Heart left ventricle (tissue), 16 donors: ENCODE results near the gene TAF12. TPM values are rescaled to one million over a fixed set of nuclear protein-coding genes. Genes with fewer than 3 reads are reported as not detected.
A peak's percentile ranks its signal among the peaks of the same experiment; 100 is the strongest.
"Not testable (repeated sequence)": the region's sequence is repeated elsewhere in the genome, so short reads cannot be mapped to it uniquely, and the experiment has no call there.

Experiments used
- ATAC-seq, 4 donors: fragments of 200-7000 bp; cut with Tn5 transposase; one replicate each; pipeline ENCODE4 v1.9.1; 2020 to 2022; ENCODE audit warnings: moderate library complexity in 4 of 4, mild to moderate bottlenecking in 3 of 4, moderate number of reproducible peaks in 1 of 4
- DNase-seq, 5 donors: peaks; one replicate each; pipeline ENCODE4 v3.0.0-alpha.2; 2020
- H3K27ac ChIP-seq, 12 donors: fragments of 200-600 bp; sonication (generic) in 4 of 12; one replicate each; pipeline versions ENCODE4 v1.5.0 to v1.8.0; 2016 to 2022; ENCODE audit warnings: mild to moderate bottlenecking in 2 of 12
- H3K27me3 ChIP-seq, 9 donors: fragments of 200-600 bp; sonication (generic) in 2 of 9; one replicate each; pipeline versions ENCODE4 v1.5.1 to v1.8.0; 2016 to 2022; ENCODE audit warnings: mild to moderate bottlenecking in 3 of 9
- H3K36me3 ChIP-seq, 9 donors: fragments of 200-600 bp; sonication (generic) in 2 of 9; one replicate each; pipeline versions ENCODE4 v1.5.0 to v1.8.0; 2018 to 2022; ENCODE audit warnings: mild to moderate bottlenecking in 2 of 9
- H3K4me1 ChIP-seq, 12 donors: fragments of 200-600 bp; sonication (generic) in 4 of 12; one replicate each; pipeline versions ENCODE4 v1.5.0 to v1.8.0; 2016 to 2022; ENCODE audit warnings: mild to moderate bottlenecking in 3 of 12
- H3K4me3 ChIP-seq, 12 donors: fragments of 200-600 bp; sonication (generic) in 4 of 12; one replicate each; pipeline versions ENCODE4 v1.5.0 to v1.8.0; 2017 to 2022; ENCODE audit warnings: mild to moderate bottlenecking in 9 of 12, moderate library complexity in 4 of 12
- H3K9me3 ChIP-seq, 12 donors: fragments of 200-600 bp; sonication (generic) in 4 of 12; one replicate each; pipeline versions ENCODE4 v1.5.0 to v1.8.0; 2016 to 2022; ENCODE audit warnings: mild to moderate bottlenecking in 1 of 12
- CTCF ChIP-seq, 12 donors: fragments of 200-600 bp; sonication (generic) in 4 of 12; IDR thresholded peaks; one replicate each; pipeline versions ENCODE4 v1.5.0 to v1.8.0; 2018 to 2022; ENCODE audit warnings: antibody characterized with exemption in 12 of 12, mild to moderate bottlenecking in 5 of 12
- POLR2A ChIP-seq, 2 donors: fragments of 450-650 bp; IDR thresholded peaks; one replicate each; pipeline ENCODE4 v1.6.1; 2017; ENCODE audit warnings: antibody characterized with exemption in 2 of 2, mild to moderate bottlenecking in 2 of 2, moderate library complexity in 2 of 2
- WGBS, 4 donors: extraction: QIAGEN DNeasy Blood & Tissue Kit in 2 of 4; methylation state at CpG; one replicate each; pipeline versions ENCODE4 v1.1.5 to v1.1.7; 2013 to 2018; 5-methylcytosine and 5-hydroxymethylcytosine counted together
- intact Hi-C, 10 donors: fragments of 100-400 bp; cut with DNase I; formaldehyde crosslinking; loops; one replicate each; pipeline versions ENCODE4 v1.11.1 to v1.14.2; 2022
- polyA plus RNA-seq, 2 donors: library from polyadenylated mRNA; stranded (reverse); fragments of 200-250 nt; gene quantifications; one replicate each; pipeline ENCODE4 v1.2.3, GENCODE V29; 2013
- total RNA-seq, 9 donors: library from RNA; depleted of rRNA in 2 of 9; stranded (reverse); fragments of >200 nt in 2 of 9; fragmentation: NEBNext Ultra II Directional in 3 of 9; extraction: Animal tissue kit (Norgen Biotek cat#: 25700) in 3 of 9; gene quantifications; one replicate each; pipeline versions ENCODE4 v1.1.0 to v1.2.4, GENCODE V29; 2016 to 2023
- donor health status: ischemic (EF 13 %, LVEDD 7.1; RV severe dilation, severe dysfunction).
- donor health status: healthy with polysubstance abuse.
- donor health status: DM: no; HTN: yes; CAD: no.
- donor health status: DM: no; HTN: no; CAD: no.
- donor health status: ischemic (EF 25% LVEDD 6.9; RV normal size, moderate dysfunction).
- donor health status: ischemic (EF 25% LVEDD 5.7; RV mildly dilated, moderate dysfunction).
- donor health status: healthy.
- donor health status: DM: yes; HTN: yes; CAD: no.
- donor health status: ischemic (EF 35%, LVEDD 5.7; RV mildly dilated, moderate dysfunction).
- donor health status: nonischemic (EF 11% LVEDD 7.7; RV severe dilation, severe dysfunction).
- donor health status: DM: yes; HTN: yes; CAD: no.
- donor health status: PGD.
- donor health status: ischemic (EF 29% LVEDD 5.4; RV normal size, mild dysfunction).
- donor health status: nonischemic (EF 23%, LVEDD 6.1; RV moderate dilation, normal function).

The TAF12 gene
- total and polyA plus RNA-seq, 11 donors = 18.3 to 38.5 (median 21.9) TPM

DNA sequence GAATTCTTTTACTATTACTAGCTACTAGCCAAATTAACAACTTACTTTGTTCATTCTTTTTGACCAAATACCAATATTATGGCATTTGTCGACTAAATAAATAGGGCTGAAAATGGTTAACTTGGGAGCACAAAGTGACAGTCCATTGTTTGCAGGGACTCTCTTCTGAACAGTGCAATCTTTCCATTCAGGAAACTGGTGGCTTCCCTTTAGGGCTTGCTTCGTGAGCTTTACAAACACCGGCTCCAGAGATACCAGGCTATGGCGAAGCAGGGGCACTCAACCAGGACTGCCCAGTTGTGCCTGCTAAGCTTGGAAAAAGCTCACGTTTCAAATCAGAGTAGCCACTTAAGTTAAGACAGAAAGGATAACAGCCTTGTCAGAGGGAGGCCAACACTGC is 38.5 kb downstream of the TAF12 start:
- ATAC-seq (no peak), DNase-seq (no peak)
- Histone ChIP-seq H3K4me3 (no peak overlapping the region), H3K27me3 (no peaks in the 10 kb centered on the region), H3K36me3 (peaks cover 0 to 72% (median 63%) of the 10 kb centered on the region in 9 donors), H3K9me3 (no peaks in the 10 kb centered on the region), H3K27ac (no peak overlapping the region), H3K4me1 (peaks cover 0 to 14% (median 0%) of the 10 kb centered on the region in 12 donors)
- WGBS, 4 donors = 69 to 89% (median 80%) methylated on average over 4 to 5 of the region's 5 CpGs
- intact Hi-C loops = loop anchor here in 8 of 10 donors (2.0 to 10.0 kb wide), 7 partner anchors 87 to 350 kb away; partner anchors contain the start of gene SESN2 (in 1 of the 8)
- TF ChIP-seq POLR2A (IDR thresholded peaks at IDR 0.05) = no peak
- no peak for TF ChIP-seq CTCF (IDR thresholded peaks at IDR 0.05)

DNA sequence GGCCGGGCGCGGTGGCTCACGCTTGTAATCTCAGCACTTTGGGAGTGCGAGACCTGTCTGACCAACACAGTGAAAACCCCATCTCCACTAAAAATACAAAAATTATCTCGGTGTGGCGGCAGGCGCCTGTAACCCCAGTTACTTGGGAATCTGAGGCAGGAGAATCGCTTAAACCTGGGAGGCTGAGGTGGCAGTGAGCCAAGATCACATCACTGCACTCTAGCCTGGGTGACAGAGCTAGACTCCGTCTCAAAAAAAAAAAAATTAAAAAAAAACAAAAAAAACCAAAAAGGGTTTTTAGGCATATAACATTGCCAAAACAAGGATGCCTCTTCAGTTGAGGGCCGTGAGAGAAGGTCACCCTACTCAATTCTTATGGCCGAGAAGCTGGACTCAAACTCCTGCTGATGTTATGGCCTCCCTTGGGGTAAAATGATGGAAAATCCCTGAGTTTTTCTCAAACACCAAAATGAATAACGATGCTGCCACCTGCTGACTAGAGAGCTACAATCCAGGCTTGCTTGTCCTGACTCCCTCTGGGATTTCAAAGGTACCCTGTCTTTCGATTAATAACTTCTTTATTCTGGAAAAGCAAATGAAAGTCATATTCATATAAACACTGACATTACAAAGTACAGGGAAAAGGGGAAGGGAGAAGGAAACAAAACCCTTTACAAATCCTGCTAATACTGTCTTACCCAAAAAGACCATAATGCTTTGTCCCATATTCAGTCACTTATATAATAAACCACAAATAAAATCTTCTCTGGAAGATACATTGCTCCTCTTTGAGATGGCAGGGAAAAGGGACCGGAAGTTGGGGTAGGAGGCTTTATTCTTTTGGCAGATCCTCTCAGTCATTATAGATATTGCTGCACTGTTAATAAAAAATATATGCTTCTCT is 40.1 kb downstream of the TAF12 start:
- peak overlapping the region in 3 of 12 donors; percentile 9 to 23 (median 20) for H3K27ac ChIP-seq
- ATAC-seq (peak in 2 of 4 donors; percentile 77 to 84), DNase-seq (peak in 4 of 5 donors; percentile 40 to 70 (median 52))
- no peak for TF ChIP-seq POLR2A (IDR thresholded peaks at IDR 0.05)
- TF ChIP-seq CTCF (IDR thresholded peaks at IDR 0.05) = peak; percentile 44 to 80 (median 62)
- H3K4me3 ChIP-seq = no peak overlapping the region
- peaks cover 0 to 14% (median 0%) of the 10 kb centered on the region in 12 donors for H3K4me1 ChIP-seq
- intact Hi-C loops = loop anchor here (1.0 to 10.0 kb wide), 11 partner anchors 84 to 354 kb away; partner anchors contain the start of gene SESN2 (in 1 of the 10)
- WGBS, 4 donors = 69 to 73% (median 71%) methylated on average over 15 of the region's 15 CpGs
- H3K36me3 ChIP-seq = peaks cover 0 to 57% (median 49%) of the 10 kb centered on the region in 9 donors
- H3K9me3 ChIP-seq = no peaks in the 10 kb centered on the region
- H3K27me3 ChIP-seq = no peaks in the 10 kb centered on the region

DNA sequence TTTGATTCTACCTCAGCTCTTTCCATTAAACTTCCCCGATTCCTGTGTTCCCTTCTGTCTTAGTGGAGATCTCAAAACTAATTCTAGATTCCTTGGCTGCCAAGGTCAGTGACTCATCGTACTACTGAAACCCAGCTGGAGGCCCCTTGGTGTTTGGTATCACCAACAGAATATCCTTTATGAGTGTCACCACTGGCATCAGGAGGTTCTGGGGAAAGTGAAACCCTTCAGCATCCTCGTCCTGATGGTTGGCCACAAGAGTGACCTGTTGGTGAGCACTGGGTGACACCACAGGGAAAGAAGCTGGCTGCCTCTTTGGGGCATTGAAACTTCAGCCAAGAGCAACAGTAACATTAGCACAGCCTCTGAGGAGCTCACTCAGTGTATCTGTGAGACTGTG is 41.2 kb downstream of the TAF12 start:
- ATAC-seq = peak in 2 of 4 donors; percentile 24 to 61
- H3K36me3 ChIP-seq = peaks cover 0 to 46% (median 38%) of the 10 kb centered on the region in 9 donors
- H3K27ac ChIP-seq = peak overlapping the region in 1 of 12 donors; percentile 20

GRCh38 chr1:28596276-28596675 is 46.6 kb downstream of the TAF12 start:
- not testable (repeated sequence) for H3K9me3 ChIP-seq, ATAC-seq, H3K27me3 ChIP-seq, H3K4me3 ChIP-seq, H3K27ac ChIP-seq, DNase-seq, H3K36me3 ChIP-seq
- WGBS, 4 donors = 96 to 98% (median 97%) methylated on average over 11 of the region's 11 CpGs
- intact Hi-C loops = loop anchor here in 1 of 10 donors (10.0 kb wide), 1 partner anchor 191 kb away; no protein-coding TSS in a partner anchor
- peaks cover 0 to 15% (median 4%) of the 10 kb centered on the region in 12 donors for H3K4me1 ChIP-seq

More for the DNA sequence above, 41.2 kb downstream of the TAF12 start:
- H3K4me1 ChIP-seq = peaks cover 0 to 14% (median 0%) of the 10 kb centered on the region in 12 donors
- H3K4me3 ChIP-seq = no peak overlapping the region
- TF ChIP-seq CTCF (IDR thresholded peaks at IDR 0.05) = no peak
- DNase-seq = no peak
- WGBS, 4 donors = 69 to 85% (median 74%) methylated on average over 3 of the region's 3 CpGs
- intact Hi-C loops = loop anchor here (1.0 to 10.0 kb wide), 11 partner anchors 83 to 353 kb away; partner anchors contain the start of gene SESN2 (in 1 of the 10)
- H3K9me3 ChIP-seq = no peaks in the 10 kb centered on the region
- H3K27me3 ChIP-seq = no peaks in the 10 kb centered on the region
